NCI-H1694 treated with DMSO at 0.1 percent for 48 hours (cell line): ENCODE measurements around the gene EFNA4.

Experiments
- DNase-seq: peaks from one replicate; lab custom pipeline; 2025; lab: John Stamatoyannopoulos, UW

EFNA4 gene

DNA sequence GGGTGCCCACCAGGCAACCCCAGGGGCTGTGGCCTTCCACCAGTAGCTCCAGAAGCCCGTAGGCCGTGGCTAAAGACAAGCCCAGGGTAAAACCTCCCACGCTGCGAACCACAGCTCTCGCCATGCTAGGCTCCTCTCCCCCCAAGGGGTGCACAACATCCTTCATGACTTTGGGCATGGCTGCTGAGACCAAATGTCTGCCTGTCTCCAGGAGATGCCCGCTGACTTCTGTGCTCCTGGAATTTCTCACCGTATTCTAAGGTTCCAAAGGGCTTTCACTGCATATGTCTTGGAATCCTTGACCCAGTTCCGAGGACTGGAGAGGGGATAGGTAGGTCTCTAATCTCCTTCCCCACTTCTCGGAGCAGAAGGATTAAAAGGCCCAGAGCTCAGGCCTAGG, 30.0 kb upstream of the EFNA4 start, which contains the start of the genes DCST1 and DCST2:
Gene DCST1, plus strand, starts transcription at position 301 of the 400 bp plus-strand sequence. CDS start 213 bp downstream, outside the sequence.
Gene DCST2, minus strand, starts transcription at position 258 of the 400 bp plus-strand sequence. Its CDS starts 80 bp downstream, at position 178.
- no peak for DNase-seq

GRCh38 chr1:155034318-155035208, 29.0 kb upstream of the EFNA4 start:
- DNase-seq = no peak

DNA sequence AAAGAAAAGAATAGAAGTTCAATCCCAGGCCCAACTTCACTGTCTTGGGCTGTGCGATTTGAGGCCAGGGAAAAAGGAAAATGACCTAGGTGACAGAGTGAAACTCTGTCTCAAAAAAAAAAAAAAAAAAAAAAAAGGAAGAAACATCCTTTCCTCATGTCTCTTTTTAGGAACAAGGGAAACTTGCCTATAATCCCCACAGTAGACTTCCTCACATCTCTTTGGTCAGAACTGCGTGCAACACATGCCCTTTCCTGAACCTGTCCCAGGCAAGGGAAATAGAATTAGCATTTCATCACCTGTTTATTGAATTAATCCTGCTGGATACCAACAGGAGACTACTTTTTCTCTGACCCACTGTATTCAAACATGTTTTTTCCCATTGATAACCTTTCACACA, 27.6 kb upstream of the EFNA4 start:
- no peak for DNase-seq

GRCh38 chr1:155037043-155037442, 26.5 kb upstream of the EFNA4 start:
- no peak for DNase-seq

DNA sequence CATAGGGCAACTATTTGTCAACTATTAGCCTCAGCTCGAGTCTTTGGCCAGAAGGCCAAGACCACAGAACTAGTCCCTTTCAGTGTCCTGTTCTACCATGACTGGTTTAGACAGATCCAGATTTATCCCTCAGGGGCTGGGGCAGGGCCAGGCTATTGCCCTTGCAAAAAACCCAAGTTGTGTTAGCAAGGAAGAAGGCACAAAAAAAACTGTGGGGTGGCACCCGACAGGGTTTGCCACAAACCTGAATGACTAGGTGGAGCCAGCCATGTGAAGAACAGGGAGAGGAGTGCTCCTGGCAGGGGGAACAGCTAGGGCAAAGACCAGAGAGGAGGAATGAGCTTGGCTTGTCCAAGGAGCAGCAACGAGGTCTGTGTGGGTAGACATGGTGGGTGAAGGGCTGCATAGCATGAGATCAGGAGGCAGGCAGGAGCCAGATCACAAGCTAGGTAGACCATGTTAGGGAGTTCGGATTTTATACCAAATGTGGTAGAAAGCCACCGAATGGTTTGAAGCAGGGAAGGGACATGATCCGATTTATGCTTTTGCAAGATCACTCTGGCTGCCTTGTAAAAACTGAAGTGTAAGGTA, 25.6 kb upstream of the EFNA4 start:
- DNase-seq = no peak

DNA sequence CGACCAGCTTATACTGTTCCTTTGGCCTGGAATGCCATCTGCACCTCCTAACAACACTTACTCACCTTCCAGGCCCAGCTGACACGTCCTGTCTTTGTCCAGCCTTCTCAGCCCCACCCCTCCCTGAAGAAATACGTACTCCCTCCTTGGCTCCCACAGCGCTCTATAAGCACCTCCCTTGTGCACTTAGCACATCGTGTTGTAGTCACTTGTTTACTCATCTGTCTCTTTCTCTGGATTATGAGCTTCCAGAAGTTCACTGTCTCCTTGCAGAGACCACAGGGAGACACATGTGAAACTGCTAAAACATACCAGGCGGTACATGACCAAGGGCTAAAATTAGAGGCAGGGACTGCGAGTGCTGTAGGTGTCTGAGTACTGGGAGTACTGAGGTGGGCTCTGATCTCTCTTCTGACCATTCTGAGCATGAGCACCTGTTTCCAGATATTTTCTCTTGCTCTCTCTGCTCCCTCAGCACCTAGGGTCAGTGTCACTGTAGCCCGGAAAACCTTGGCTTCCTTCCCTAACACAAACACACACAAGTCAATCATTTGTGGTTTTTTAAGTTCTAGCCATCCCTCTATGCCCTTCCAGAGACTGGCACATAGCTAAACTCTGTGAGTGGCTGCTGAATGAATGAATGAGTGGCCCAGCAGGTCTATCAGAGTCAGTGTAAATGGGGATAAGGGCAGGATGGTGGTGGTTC, 24.8 kb upstream of the EFNA4 start:
- DNase-seq = no peak

DNA sequence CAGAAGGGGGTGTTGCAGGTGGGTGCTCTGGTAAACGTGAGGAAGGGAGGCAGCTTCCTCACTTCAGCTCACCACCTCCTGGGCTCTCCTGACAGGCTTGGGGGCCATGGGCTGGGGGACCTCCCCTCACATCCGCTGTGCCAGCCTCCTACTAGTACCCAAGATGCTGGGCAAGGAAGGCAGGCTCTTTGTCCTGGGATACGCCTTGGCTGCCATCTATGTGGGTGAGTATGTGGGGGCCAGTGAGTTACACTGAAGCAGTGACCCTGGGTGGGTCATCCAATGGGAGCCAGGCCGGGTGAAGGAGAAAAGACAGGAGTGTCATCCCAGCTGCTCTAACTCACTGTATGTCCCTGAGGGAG, 24.3 kb upstream of the EFNA4 start:
- no peak for DNase-seq

DNA sequence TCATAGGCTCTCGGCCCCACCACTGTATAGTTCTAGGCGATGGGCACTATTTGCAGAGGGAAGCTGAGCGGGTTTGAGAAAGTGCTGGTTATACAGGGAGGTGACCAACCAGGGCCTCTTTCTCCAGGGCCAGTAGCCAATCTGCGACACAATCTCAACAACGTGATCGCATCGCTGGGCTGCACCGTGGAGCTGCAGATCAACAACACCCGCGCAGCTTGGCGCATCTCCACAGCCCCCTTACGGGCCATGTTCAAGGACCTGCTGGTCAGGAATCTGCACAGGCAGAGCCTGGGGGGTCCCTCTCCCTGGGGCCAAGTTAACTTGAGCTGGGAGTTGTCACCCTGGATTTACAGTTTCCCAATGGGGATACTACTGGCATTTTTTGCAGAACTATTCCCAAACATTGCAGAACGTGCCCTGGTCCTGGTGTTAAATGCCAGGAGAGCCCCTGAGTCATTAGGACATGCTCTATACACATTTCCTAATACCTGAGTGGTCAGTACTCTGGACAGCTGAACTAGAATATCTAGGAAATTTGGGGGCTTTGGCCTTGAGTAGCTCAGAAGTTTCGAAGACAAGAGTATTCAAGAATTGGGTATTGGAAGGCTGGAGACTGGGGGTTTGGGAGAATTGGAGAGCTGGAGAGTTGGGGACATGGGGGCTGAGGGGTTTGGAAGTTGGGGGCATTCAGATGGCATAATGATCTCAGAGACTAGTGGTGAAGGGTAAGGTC, 23.0 kb upstream of the EFNA4 start:
- no peak for DNase-seq

- no peak for DNase-seq
Observed at GRCh38 chr1:155042789-155043188, 20.8 kb upstream of the EFNA4 start.

DNA sequence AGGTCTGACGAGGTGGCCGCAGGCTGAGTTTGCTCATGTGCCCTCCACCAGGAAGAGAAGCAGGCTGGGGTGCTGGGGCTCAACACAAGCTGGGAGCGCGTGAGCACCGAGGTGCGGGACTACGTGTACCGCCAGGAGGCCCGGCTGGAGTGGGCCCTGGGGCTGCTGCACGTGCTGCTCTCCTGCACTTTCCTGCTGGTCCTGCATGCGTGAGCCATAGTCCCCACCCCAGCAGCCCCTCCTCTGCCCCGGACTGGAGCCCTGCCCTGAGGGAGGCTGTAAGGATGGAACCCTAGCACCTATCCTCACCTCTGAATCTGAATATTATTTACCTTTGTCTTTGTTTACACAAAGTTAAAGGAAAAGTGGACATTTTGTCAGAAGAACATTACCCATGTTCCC, 20.2 kb upstream of the EFNA4 start:
- no peak for DNase-seq

GRCh38 chr1:155043793-155044192, 19.7 kb upstream of the EFNA4 start:
- DNase-seq = no peak

DNA sequence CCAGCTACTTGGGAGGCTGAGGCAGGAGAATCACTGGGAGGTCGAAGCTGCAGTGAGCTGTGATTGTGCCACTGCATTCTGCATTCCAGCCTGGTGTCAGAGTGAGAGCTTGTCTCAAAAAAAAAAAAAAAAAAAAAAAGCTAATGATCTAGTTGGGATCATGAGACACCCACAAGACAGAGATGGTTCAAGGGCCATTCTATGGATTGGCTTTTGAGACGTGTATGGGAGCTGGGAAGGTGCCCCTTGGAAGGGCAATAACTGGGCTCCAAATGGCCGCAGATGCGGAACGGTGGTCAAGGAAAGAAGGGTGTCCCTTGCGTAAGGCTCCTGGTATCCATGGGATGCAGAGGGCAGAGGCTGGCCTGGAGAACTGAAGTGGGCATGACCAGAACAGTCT, 19.2 kb upstream of the EFNA4 start:
- no peak for DNase-seq

DNA sequence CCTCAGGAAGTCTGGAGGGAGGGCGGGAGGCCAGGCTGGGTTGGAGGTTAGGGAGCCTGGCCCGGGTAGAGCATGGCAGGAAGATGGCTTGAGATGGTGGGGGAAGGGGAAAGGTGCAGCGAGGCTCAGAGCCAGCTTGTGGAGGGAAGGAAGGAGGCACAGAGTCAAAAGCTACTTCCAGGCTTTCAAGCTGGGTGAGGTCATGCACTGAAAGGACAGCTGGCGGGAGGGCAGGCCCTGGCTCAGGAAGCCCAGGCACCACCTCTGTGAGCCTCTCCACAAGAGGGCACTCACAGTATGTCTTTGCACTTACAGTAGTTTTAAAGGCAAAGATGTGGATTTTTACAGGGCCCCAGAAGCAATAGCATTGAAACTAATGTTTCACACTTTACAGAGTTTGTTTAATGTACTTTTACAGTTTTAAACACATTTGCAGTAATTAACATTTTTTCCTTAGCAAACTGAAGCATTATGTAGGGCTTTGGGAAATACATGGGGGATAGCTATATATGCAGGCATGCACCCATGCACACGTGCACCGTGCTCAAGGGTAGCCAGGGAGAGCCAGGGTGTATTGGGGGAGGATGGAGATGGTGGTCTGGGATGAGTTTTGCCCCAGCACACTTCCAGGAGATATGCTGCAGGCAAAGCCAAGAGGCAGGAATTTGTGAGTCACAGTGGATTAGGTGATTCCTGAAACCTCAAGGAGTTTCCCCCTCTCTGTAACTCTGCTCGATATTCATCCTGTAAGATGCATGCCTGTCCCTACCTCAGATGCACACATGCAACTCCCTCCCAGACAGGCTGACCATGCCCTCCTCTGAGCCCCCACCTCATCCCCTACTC, 18.5 kb upstream of the EFNA4 start:
- peak; percentile 79 for DNase-seq

GRCh38 chr1:155048449-155049334, 14.8 kb upstream of the EFNA4 start:
- DNase-seq = no peak

DNA sequence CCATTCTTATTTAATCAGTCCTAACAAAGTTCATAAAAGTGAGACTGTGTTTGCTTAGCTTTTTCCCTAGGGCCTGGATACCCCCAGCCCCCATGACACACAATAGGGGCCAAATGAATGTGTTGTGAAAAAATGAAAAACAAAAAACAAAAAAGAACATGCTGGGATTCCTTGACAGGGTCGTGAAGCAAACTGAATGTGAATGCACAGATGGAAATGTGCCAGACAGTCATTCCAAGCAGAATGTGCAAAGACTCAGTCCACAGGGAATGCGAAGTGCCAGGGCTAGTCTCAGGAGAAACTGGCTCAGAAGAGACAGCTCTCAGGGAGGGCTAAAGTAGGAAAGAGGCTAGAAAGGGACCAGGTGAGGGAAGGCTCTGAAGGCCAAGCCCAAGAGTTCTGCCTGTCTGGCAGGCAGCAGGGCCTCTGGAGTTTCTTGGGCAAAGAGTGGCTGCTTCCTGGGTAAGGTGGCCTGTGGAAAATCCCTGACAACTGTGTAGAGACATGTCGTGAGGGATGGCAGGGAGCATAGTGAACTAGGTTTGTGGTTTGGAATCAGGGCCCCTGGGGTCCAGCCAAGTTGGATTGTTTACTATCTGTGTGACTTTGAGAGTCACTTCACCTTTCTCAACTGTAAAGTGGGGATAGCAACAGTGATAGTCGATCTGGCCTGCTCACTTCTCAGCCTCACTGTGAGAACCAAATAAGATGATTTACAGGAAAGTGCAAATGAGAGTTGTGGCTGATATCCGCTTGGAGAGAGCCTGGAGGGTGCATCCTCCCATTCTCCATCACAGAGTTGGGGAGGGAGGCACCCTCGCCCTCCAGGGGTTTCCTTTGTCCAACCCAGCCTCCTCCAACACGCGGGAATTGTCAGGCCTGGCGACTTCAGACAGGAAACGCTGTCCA, 13.6 kb upstream of the EFNA4 start:
- no peak for DNase-seq

DNA sequence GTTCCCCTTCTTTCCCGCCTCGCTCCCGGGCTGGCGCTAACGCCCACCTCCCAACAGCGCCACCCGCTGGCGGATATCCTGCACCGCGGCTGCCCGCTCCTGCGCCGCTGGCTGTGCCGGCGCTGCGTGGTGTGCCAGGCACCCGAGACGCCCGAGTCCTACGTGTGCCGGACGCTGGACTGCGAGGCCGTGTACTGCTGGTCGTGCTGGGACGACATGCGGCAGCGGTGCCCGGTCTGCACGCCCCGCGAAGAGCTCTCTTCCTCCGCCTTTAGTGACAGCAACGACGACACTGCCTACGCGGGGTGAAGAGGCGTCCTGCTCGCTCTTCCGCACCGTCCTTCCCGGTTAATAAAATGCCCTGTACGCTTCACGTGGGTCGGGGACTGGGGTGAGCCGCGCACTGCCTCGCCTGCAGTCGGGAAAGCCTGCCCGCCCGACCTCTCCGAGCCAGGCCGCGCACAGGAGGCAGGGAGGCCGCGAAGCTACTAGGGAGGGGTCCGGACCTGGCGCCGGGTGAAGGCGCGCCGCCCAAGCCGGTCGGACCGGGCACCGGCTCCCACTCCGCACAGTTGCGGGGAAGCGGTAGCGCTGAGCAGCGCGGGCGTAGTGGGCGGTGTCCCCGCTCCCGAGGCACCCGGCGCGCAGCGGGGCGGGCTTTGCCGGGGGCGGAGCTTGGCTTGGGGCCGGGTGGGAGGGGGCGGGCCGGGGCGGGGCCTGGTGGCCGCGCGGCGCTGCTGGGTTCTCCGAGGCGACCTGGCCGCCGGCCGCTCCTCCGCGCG, 12.8 kb upstream of the EFNA4 start, which contains the start of gene ADAM15:
Gene ADAM15, plus strand, starts transcription at position 757 of the 782 bp plus-strand sequence. CDS start 71 bp downstream, outside the sequence.
- peak; percentile 89 for DNase-seq

- no peak for DNase-seq
Observed at GRCh38 chr1:155051342-155051776, 12.2 kb upstream of the EFNA4 start.

DNA sequence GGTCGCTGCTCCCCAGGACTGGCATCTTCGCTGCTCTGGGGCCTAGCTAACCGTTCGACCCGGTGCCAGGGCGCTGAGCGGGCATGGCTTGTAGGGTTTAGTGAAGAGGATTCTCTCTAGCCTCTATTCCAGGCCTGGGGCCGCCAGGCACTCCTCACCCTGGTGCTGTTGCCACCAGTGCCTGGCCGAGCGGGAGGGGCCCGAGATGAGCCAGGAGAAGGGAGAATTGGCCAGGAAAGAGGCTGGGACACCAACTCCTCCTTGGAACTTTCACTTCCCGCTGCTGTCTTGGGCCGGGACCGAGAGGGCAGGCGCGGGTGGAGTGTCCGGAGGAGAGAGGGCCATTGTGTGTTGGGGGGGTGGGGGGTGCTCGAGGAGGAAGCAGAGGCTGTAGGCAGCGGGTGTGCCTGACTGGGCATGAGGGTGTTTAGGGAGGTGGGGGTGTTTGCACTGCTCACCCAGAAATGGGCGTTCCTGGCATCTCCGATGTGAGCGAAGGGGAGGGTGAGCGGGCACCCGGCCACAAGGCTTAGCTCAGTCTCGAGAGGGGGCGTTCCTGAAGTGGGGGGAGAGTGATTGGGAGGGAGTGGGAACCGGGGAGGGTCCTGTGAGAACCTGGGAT, 11.7 kb upstream of the EFNA4 start:
- no peak for DNase-seq
